Nephron progenitor cell (in vitro differentiated cells): Measurements from ENCODE around the gene RBM19.

Experiments
- DNase-seq: peaks from one replicate; pipeline ENCODE4 v3.0.0; 2021
- H3K27ac Mint-ChIP-seq: 2 replicates; pipeline ENCODE4 v1.8.0; 2021; ENCODE audit warnings: mild to moderate bottlenecking, moderate library complexity, mixed read lengths
- H3K27me3 Mint-ChIP-seq: 2 replicates; pipeline ENCODE4 v1.8.0; 2021; ENCODE audit warnings: mild to moderate bottlenecking, low read depth, mixed read lengths; ENCODE audit not compliant: poor library complexity
- H3K36me3 Mint-ChIP-seq: 2 replicates; pipeline ENCODE4 v1.8.0; 2021; ENCODE audit warnings: low read depth, mixed read lengths
- H3K4me1 Mint-ChIP-seq: 2 replicates; pipeline ENCODE4 v1.8.0; 2021; ENCODE audit warnings: mixed read lengths
- H3K4me3 Mint-ChIP-seq: 2 replicates; pipeline ENCODE4 v1.8.0; 2021; ENCODE audit warnings: mild to moderate bottlenecking, moderate library complexity, mixed read lengths
- H3K9me3 Mint-ChIP-seq: 2 replicates; pipeline ENCODE4 v1.8.0; 2021; ENCODE audit warnings: mild to moderate bottlenecking, moderate library complexity, mixed read lengths
- CTCF ChIP-seq: fragments of 200-600 bp; sonication (generic); IDR thresholded peaks from 2 replicates; pipeline ENCODE4 v1.5.0; 2021; ENCODE audit warnings: antibody characterized with exemption

The RBM19 gene

GRCh38 chr12:113910751-113911272 is 55.3 kb downstream of the RBM19 start:
- Mint-ChIP-seq H3K4me3 (no peak overlapping the region), H3K36me3 (peaks cover 22% of the 10 kb centered on the region), H3K27me3 (peaks cover 3% of the 10 kb centered on the region), H3K9me3 (no peaks in the 10 kb centered on the region), H3K4me1 (peaks cover 16% of the 10 kb centered on the region), H3K27ac (no peak overlapping the region)
- no peak for TF ChIP-seq CTCF
- DNase-seq = no peak

- no peak overlapping the region for H3K27ac Mint-ChIP-seq
- H3K4me1 Mint-ChIP-seq = peaks cover 16% of the 10 kb centered on the region
- peaks cover 3% of the 10 kb centered on the region for H3K27me3 Mint-ChIP-seq
- H3K4me3 Mint-ChIP-seq = no peak overlapping the region
- DNase-seq = no peak
- no peaks in the 10 kb centered on the region for H3K9me3 Mint-ChIP-seq
- peaks cover 28% of the 10 kb centered on the region for H3K36me3 Mint-ChIP-seq
- no peak for TF ChIP-seq CTCF
Observed at GRCh38 chr12:113909776-113910420, 56.2 kb downstream of the RBM19 start.

GRCh38 chr12:113908584-113909100 is 57.5 kb downstream of the RBM19 start:
- Mint-ChIP-seq H3K27ac (peak overlapping the region; percentile 16), H3K27me3 (peaks cover 3% of the 10 kb centered on the region), H3K4me1 (peaks cover 16% of the 10 kb centered on the region), H3K9me3 (no peaks in the 10 kb centered on the region), H3K4me3 (no peak overlapping the region), H3K36me3 (peaks cover 29% of the 10 kb centered on the region)
- DNase-seq = no peak
- no peak for TF ChIP-seq CTCF

- Mint-ChIP-seq H3K4me3 (no peak overlapping the region), H3K27me3 (peaks cover under 1% of the 10 kb centered on the region), H3K36me3 (peaks cover 38% of the 10 kb centered on the region), H3K4me1 (peaks cover 7% of the 10 kb centered on the region), H3K9me3 (no peaks in the 10 kb centered on the region), H3K27ac (peak overlapping the region; percentile 72)
- TF ChIP-seq CTCF = no peak
- DNase-seq = no peak
Observed at GRCh38 chr12:113907446-113908180, 58.5 kb downstream of the RBM19 start.

GRCh38 chr12:113906411-113907200 is 59.5 kb downstream of the RBM19 start:
- H3K4me3 Mint-ChIP-seq = no peak overlapping the region
- H3K27me3 Mint-ChIP-seq = no peaks in the 10 kb centered on the region
- peaks cover 38% of the 10 kb centered on the region for H3K36me3 Mint-ChIP-seq
- no peaks in the 10 kb centered on the region for H3K9me3 Mint-ChIP-seq
- TF ChIP-seq CTCF = no peak
- H3K27ac Mint-ChIP-seq = peak overlapping the region; percentile 66
- DNase-seq = no peak
- peaks cover 6% of the 10 kb centered on the region for H3K4me1 Mint-ChIP-seq
